GM23338 (cell line): ENCODE measurements around the gene HPS4. TPM values are rescaled to one million over a fixed set of nuclear protein-coding genes. Genes with fewer than 3 reads are reported as not detected.

ENCODE experiments used
- ATAC-seq: fragments of 200-7000 bp; cut with Tn5 transposase; 3 replicates; pipeline ENCODE4 v1.9.1; 2020
- DNase-seq: peaks from one replicate; pipeline ENCODE4 v3.0.0-alpha.2; 2015; ENCODE audit warnings: low spot score
- H2AFZ ChIP-seq: fragments of 200-600 bp; sonication (generic); 2 replicates; pipeline ENCODE4 v1.8.0; 2016; ENCODE audit warnings: antibody characterized with exemption, mild to moderate bottlenecking, moderate library complexity
- H3F3A ChIP-seq: fragments of 200-600 bp; sonication (generic); replicated peaks from 2 replicates; pipeline ENCODE4 v1.8.0; 2017; ENCODE audit warnings: antibody characterized with exemption, mixed run types, low read depth
- H3K27ac ChIP-seq: fragments of 200-600 bp; sonication (generic); 2 replicates; pipeline ENCODE4 v1.6.1; 2016; ENCODE audit warnings: low read depth
- H3K27me3 ChIP-seq: fragments of 200-600 bp; sonication (generic); 2 replicates; pipeline ENCODE4 v1.8.0; 2016; ENCODE audit warnings: mild to moderate bottlenecking, mixed run types, moderate library complexity; ENCODE audit not compliant: insufficient read depth
- H3K36me3 ChIP-seq: fragments of 200-600 bp; sonication (generic); 2 replicates; pipeline ENCODE4 v1.8.0; 2016; ENCODE audit warnings: mild to moderate bottlenecking; ENCODE audit not compliant: insufficient read depth
- H3K4me1 ChIP-seq: fragments of 200-600 bp; sonication (generic); 2 replicates; pipeline ENCODE4 v1.8.0; 2016; ENCODE audit warnings: mild to moderate bottlenecking, moderate library complexity; ENCODE audit not compliant: insufficient read depth
- H3K4me2 ChIP-seq: fragments of 200-600 bp; sonication (generic); 2 replicates; pipeline ENCODE4 v1.7.1; 2017; ENCODE audit warnings: mixed run types
- H3K4me3 ChIP-seq: fragments of 200-600 bp; sonication (generic); 2 replicates; pipeline ENCODE4 v1.6.1; 2016; ENCODE audit warnings: mixed run types
- H3K79me2 ChIP-seq: fragments of 200-600 bp; sonication (generic); replicated peaks from 2 replicates; pipeline ENCODE4 v1.8.0; 2017; ENCODE audit warnings: mild to moderate bottlenecking; ENCODE audit not compliant: insufficient read depth
- H3K9me2 ChIP-seq: fragments of 200-600 bp; sonication (generic); 2 replicates; pipeline ENCODE4 v1.8.0; 2017; ENCODE audit not compliant: insufficient read depth
- H4K20me1 ChIP-seq: fragments of 200-600 bp; sonication (generic); replicated peaks from 2 replicates; pipeline ENCODE4 v1.8.0; 2017; ENCODE audit warnings: mild to moderate bottlenecking; ENCODE audit not compliant: insufficient read depth
- H3K27ac Mint-ChIP-seq: 2 replicates; pipeline ENCODE4 v1.8.0; 2020; ENCODE audit warnings: inconsistent platforms, mild to moderate bottlenecking, moderate library complexity, mixed read lengths
- H3K27me3 Mint-ChIP-seq: 3 replicates; pipeline ENCODE4 v1.8.0; 2022; ENCODE audit warnings: low read depth, mild to moderate bottlenecking, moderate library complexity, mixed read lengths, inconsistent platforms; ENCODE audit not compliant: insufficient read depth, poor library complexity
- H3K36me3 Mint-ChIP-seq: 3 replicates; pipeline ENCODE4 v1.8.0; 2021; ENCODE audit warnings: low read depth, mild to moderate bottlenecking, inconsistent platforms, moderate library complexity, mixed read lengths
- H3K4me1 Mint-ChIP-seq: 3 replicates; pipeline ENCODE4 v1.8.0; 2020; ENCODE audit warnings: mild to moderate bottlenecking, inconsistent platforms, mixed read lengths
- H3K4me3 Mint-ChIP-seq: 3 replicates; pipeline ENCODE4 v1.8.0; 2021; ENCODE audit warnings: moderate library complexity, mild to moderate bottlenecking, inconsistent platforms, mixed read lengths
- H3K9me3 Mint-ChIP-seq: 3 replicates; pipeline ENCODE4 v1.8.0; 2020; ENCODE audit warnings: moderate library complexity, mild to moderate bottlenecking, inconsistent platforms, mixed read lengths
- CTCF ChIP-seq, 2 experiments: fragments of 200-600 bp in 1 of 2; sonication (generic) in 1 of 2; conservative IDR thresholded peaks; 2 replicates each; pipeline versions ENCODE4 v1.5.1 to v1.6.1; 2016 to 2017; ENCODE audit warnings: antibody characterized with exemption in 2 of 2, low read depth in 2 of 2, mild to moderate bottlenecking in 2 of 2, moderate library complexity in 1 of 2
- ETS1 ChIP-seq: IDR thresholded peaks from 2 replicates; pipeline ENCODE4 v1.6.1; 2016; ENCODE audit warnings: antibody characterized with exemption
- EZH2phosphoT487 ChIP-seq: fragments of 200-600 bp; sonication (generic); IDR thresholded peaks from one replicate; pipeline ENCODE4 v1.8.1; 2018; ENCODE audit warnings: antibody characterized with exemption; ENCODE audit not compliant: unreplicated experiment
- JUNB ChIP-seq: IDR thresholded peaks from one replicate; pipeline ENCODE4 v1.6.1; 2016; ENCODE audit warnings: antibody characterized with exemption; ENCODE audit not compliant: unreplicated experiment
- NANOG ChIP-seq: IDR thresholded peaks from 2 replicates; pipeline ENCODE4 v1.6.1; 2016; ENCODE audit warnings: antibody characterized with exemption, borderline replicate concordance
- POLR2AphosphoS5 ChIP-seq: IDR thresholded peaks from 2 replicates; pipeline ENCODE4 v1.6.1; 2016; ENCODE audit warnings: antibody characterized with exemption, low read depth
- REST ChIP-seq: IDR thresholded peaks from one replicate; pipeline ENCODE4 v1.6.1; 2018; ENCODE audit warnings: antibody characterized with exemption; ENCODE audit not compliant: unreplicated experiment
- STAT1 ChIP-seq: IDR thresholded peaks from one replicate; pipeline ENCODE4 v1.6.1; 2016; ENCODE audit warnings: antibody characterized with exemption; ENCODE audit not compliant: unreplicated experiment
- ZNF114 ChIP-seq: fragments of 250-450 bp; sonication (Bioruptor Pico); IDR thresholded peaks from 2 replicates; pipeline ENCODE4 v1.5.0; 2020; ENCODE audit warnings: mild to moderate bottlenecking, moderate library complexity
- ZNF331 ChIP-seq: fragments of 250-450 bp; sonication (Bioruptor Pico); IDR thresholded peaks from 2 replicates; pipeline ENCODE4 v1.5.0; 2020; ENCODE audit warnings: low read depth, mild to moderate bottlenecking, moderate library complexity
- polyA plus RNA-seq: library from polyadenylated mRNA; unstranded; fragments of >200 nt; fragmentation: Nextera tagmentation; extraction: Ambion mirVana; gene quantifications from 2 replicates; pipeline ENCODE4 v1.2.1, GENCODE V29; 2016
- total RNA-seq: library from RNA; depleted of rRNA; stranded (reverse); fragments of >200 nt; shearing (Covaris generic); gene quantifications from 2 replicates; pipeline ENCODE4 v1.2.3, GENCODE V29; 2014

HPS4 gene
- total and polyA plus RNA-seq, 2 experiments from 2014 or later = 20.3 to 49.4 TPM

DNA sequence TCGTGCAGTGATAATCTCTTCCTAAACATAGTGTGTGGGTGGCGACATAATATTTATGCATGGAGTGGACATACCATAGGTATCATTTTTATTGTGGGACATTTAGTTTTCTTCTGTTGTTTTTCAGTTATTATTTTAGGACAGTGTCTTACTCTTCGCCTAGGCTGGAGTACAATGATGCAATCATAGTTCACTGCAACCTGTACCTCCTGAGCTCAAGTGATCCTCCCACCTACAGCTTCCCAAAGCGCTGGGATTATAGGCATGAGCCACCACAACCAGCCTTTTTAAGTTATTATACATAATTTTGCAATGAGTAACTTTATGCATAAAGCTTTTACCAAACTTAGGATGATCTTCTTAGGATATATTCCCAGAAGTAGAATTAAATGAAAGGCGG is 2.8 kb upstream of the HPS4 start (continued):
- no peak for TF ChIP-seq REST
- TF ChIP-seq ZNF331 (CRISPR knock-in tag) = no peak
- no peak for TF ChIP-seq STAT1

- no peak overlapping the region for H3K4me2 ChIP-seq
- no peak overlapping the region for H3K27ac Mint-ChIP-seq
- peaks cover 8% of the 10 kb centered on the region; the same call in 1 of the 2 replicates for H4K20me1 ChIP-seq
- peaks cover 35% of the 10 kb centered on the region for H3K36me3 Mint-ChIP-seq
- H3K4me1 ChIP-seq = peaks cover 25% of the 10 kb centered on the region
- DNase-seq (no peak), ATAC-seq (no peak)
- peaks cover 37% of the 10 kb centered on the region for H3F3A ChIP-seq
- H3K4me3 ChIP-seq = no peak overlapping the region
- H3K27me3 ChIP-seq = no peaks in the 10 kb centered on the region
- H3K79me2 ChIP-seq = peaks cover 54% of the 10 kb centered on the region
- H3K9me2 ChIP-seq = no peaks in the 10 kb centered on the region
- peak overlapping the region; percentile 98; the same call in 1 of the 3 replicates for H3K4me3 Mint-ChIP-seq
- TF ChIP-seq REST (no peak), JUNB (no peak)
- peaks cover 32% of the 10 kb centered on the region for H3K4me1 Mint-ChIP-seq
- H3K27me3 Mint-ChIP-seq = peaks cover 2% of the 10 kb centered on the region
- H3K27ac ChIP-seq = no peak overlapping the region
- H3K36me3 ChIP-seq = peaks cover 27% of the 10 kb centered on the region
- 0 out of 3 replicates have a peak, but pooled peaks cover 2% of the 10 kb centered on the region for H3K9me3 Mint-ChIP-seq
- H2AFZ ChIP-seq = no peak overlapping the region
Observed at GRCh38 chr22:26485806-26486390, 2.3 kb upstream of the HPS4 start.

GRCh38 chr22:26485013-26485412 is 1.4 kb upstream of the HPS4 start:
- Mint-ChIP-seq H3K9me3 (0 out of 3 replicates have a peak, but pooled peaks cover 2% of the 10 kb centered on the region), H3K27ac (no peak overlapping the region; the same call in 1 of the 2 replicates), H3K4me1 (peaks cover 37% of the 10 kb centered on the region), H3K27me3 (peaks cover 2% of the 10 kb centered on the region), H3K4me3 (peak overlapping the region; percentile 98), H3K36me3 (peaks cover 30% of the 10 kb centered on the region)
- Histone ChIP-seq H3K27ac (0 out of 2 replicates have a peak overlapping the region, but pooled peaks have one; percentile 99), H3K4me2 (peak overlapping the region; percentile 97), H3K27me3 (no peaks in the 10 kb centered on the region), H3K36me3 (peaks cover 23% of the 10 kb centered on the region), H3K79me2 (peaks cover 60% of the 10 kb centered on the region), H3K4me3 (peak overlapping the region; percentile 99; the same call in 1 of the 2 replicates), H3K9me2 (no peaks in the 10 kb centered on the region), H2AFZ (no peak overlapping the region), H3K4me1 (peaks cover 27% of the 10 kb centered on the region), H4K20me1 (peaks cover 11% of the 10 kb centered on the region; the same call in 1 of the 2 replicates), H3F3A (peaks cover 31% of the 10 kb centered on the region)
- no peak for DNase-seq
- no peak for ATAC-seq
- TF ChIP-seq POLR2AphosphoS5 = no peak
- no peak for TF ChIP-seq ZNF114
- TF ChIP-seq ZNF331 (CRISPR knock-in tag) = no peak
- no peak for TF ChIP-seq NANOG
- TF ChIP-seq CTCF (conservative IDR thresholded peaks at IDR 0.05; ENCODE audit: low read depth in 2 of 2) = no peak
- no peak for TF ChIP-seq STAT1
- TF ChIP-seq ETS1 = no peak
- no peak for TF ChIP-seq EZH2phosphoT487
